ENCODE data around the gene SGSH.

Gene SGSH

DNA sequence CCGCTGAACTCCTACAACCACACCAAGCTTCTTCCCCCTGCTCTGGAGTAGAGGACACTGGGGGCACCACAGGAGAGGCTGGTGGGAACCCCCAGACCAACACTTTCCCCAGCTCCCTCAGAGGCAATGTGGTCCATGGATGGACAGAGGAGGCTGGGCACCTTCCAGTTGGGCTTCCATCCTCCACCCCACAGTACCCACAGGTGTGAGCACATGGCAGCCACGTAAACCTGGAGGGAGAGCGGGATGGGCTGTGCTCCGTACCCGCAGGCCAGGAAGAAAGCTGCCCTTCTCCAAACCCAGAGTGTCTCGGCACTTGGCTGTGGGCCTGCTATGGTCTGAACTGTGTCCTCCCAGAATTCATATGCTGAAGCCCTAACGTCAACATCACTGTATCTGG is 1.7 kb downstream of the SGSH start:
- Histone ChIP-seq H3F3A (ENCODE audit: low read depth) (no peaks in the 10 kb centered on the region), H3K36me3 (ENCODE audit: insufficient read depth, low read length) (no peaks in the 10 kb centered on the region), H3K9ac (ENCODE audit: low read depth, low read length, poor library complexity, severe bottlenecking) (no peak overlapping the region), H3K27me3 (ENCODE audit: insufficient read depth, low read length, poor library complexity, severe bottlenecking) (peaks cover 16% of the 10 kb centered on the region), H3K9me3 (ENCODE audit: insufficient read depth, low read depth, low read length) (no peaks in the 10 kb centered on the region), H3K79me2 (ENCODE audit: insufficient read depth, low read length) (no peaks in the 10 kb centered on the region), H2AFZ (ENCODE audit: low read length) (no peak overlapping the region), H3K4me2 (ENCODE audit: low read depth, low read length, poor library complexity, severe bottlenecking) (no peak overlapping the region), H3K4me3 (ENCODE audit: low read length, poor library complexity, severe bottlenecking) (no peak overlapping the region), H3K9me2 (replicated peaks; ENCODE audit: low read depth, low read length) (no peaks in the 10 kb centered on the region), H4K20me1 (ENCODE audit: insufficient read depth, low read length, poor library complexity, severe bottlenecking) (no peaks in the 10 kb centered on the region), H3K4me1 (ENCODE audit: insufficient read depth, low read length, poor library complexity, severe bottlenecking) (peaks cover 7% of the 10 kb centered on the region)
- no peak for TF ChIP-seq EZH2phosphoT487 (IDR thresholded peaks at IDR 0.05; ENCODE audit: borderline replicate concordance)
- TF ChIP-seq, protein P1, sequence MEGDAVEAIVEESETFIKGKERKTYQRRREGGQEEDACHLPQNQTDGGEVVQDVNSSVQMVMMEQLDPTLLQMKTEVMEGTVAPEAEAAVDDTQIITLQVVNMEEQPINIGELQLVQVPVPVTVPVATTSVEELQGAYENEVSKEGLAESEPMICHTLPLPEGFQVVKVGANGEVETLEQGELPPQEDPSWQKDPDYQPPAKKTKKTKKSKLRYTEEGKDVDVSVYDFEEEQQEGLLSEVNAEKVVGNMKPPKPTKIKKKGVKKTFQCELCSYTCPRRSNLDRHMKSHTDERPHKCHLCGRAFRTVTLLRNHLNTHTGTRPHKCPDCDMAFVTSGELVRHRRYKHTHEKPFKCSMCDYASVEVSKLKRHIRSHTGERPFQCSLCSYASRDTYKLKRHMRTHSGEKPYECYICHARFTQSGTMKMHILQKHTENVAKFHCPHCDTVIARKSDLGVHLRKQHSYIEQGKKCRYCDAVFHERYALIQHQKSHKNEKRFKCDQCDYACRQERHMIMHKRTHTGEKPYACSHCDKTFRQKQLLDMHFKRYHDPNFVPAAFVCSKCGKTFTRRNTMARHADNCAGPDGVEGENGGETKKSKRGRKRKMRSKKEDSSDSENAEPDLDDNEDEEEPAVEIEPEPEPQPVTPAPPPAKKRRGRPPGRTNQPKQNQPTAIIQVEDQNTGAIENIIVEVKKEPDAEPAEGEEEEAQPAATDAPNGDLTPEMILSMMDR (conservative IDR thresholded peaks at IDR 0.05; ENCODE audit: low read length): no peak

DNA sequence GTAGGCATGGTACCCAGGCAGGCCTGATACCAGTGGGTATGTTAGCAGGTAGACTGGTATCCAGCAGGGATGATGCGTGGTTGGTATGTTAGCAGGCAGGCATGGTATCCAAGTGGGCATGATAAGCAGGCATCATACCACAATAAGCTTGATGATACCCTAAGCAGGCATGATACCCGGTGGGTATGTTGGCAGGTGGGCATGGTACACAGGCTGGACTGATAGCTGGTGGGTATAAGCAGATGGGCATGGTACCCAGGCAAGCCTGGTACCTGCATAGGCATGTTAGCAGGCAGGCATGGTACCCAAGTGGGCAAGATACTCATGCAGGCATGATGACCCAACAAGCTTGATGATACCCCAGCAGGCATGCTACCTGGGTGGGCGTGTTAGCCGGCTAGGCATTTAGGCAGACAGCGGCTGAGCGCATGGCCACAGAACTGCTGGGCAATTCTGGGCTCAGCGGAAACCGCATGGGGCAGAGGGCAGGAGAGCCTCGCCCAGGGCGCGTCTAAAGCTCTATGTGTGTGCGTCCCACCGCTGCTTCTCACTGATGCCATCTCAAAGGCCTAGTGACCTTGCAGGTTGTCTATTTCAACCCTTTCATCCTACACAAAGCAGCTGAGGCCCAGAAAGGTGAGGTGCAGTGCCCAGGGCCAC is 2.3 kb downstream of the SGSH start:
- Histone ChIP-seq H3K27me3 (ENCODE audit: insufficient read depth, low read length, poor library complexity, severe bottlenecking) (peaks cover 16% of the 10 kb centered on the region), H3K79me2 (ENCODE audit: insufficient read depth, low read length) (no peaks in the 10 kb centered on the region), H3K4me1 (ENCODE audit: insufficient read depth, low read length, poor library complexity, severe bottlenecking) (peaks cover 7% of the 10 kb centered on the region), H3K4me2 (ENCODE audit: low read depth, low read length, poor library complexity, severe bottlenecking) (no peak overlapping the region), H3K9me2 (replicated peaks; ENCODE audit: low read depth, low read length) (no peaks in the 10 kb centered on the region), H3F3A (ENCODE audit: low read depth) (no peaks in the 10 kb centered on the region), H3K36me3 (ENCODE audit: insufficient read depth, low read length) (no peaks in the 10 kb centered on the region), H3K9me3 (ENCODE audit: insufficient read depth, low read depth, low read length) (no peaks in the 10 kb centered on the region), H3K4me3 (ENCODE audit: low read length, poor library complexity, severe bottlenecking) (no peak overlapping the region), H4K20me1 (ENCODE audit: insufficient read depth, low read length, poor library complexity, severe bottlenecking) (no peaks in the 10 kb centered on the region), H2AFZ (ENCODE audit: low read length) (no peak overlapping the region), H3K9ac (ENCODE audit: low read depth, low read length, poor library complexity, severe bottlenecking) (no peak overlapping the region)
- TF ChIP-seq, protein P1 (conservative IDR thresholded peaks at IDR 0.05; ENCODE audit: low read length): no peak
- TF ChIP-seq EZH2phosphoT487 (IDR thresholded peaks at IDR 0.05; ENCODE audit: borderline replicate concordance): no peak

DNA sequence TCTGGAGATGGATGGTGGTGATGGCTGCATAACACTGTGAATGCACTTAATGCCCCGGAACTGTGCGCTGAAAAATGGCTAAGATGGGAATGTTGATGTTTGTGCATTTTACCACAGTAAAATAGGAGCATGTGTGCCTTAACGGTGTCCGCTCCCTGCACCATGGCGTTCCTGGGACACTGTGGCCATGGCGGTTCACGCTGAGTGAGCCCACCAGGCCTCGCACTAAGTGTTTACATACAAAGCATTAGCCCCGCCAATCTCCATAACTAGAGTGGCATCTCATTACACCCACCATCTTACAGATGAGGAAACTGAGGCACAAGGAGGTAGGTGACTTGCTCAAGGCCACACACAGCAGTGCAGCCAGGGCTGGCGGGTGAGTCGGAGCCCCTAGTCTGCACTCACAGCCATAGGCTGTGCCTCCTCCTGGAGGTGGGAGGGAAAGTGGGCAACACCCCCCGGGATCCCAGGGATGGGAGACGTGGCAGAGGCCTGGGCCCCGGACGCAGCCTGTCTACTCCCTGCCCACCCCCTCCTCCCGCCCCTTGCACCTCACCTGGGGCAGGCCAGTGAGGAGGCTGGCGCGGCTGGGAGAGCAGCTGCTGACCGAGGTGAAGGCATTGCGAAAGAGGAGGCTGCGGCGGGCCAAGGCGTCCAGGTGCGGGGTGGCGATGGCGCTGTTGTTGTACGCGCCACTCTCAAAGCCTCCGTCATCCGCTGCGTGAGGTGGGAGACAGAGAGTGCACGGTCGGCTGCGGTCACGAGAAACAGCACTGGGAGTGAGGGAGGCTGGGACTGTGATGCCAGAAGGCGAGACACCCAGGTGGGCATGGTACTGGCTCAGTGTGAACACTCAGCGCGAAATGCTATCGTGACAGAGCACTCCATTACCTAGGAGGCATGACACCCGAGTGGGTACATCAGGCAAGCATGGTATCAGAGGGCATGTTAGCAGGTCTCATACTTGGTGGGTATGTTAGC is 3.4 kb downstream of the SGSH start:
- Histone ChIP-seq H3K36me3 (ENCODE audit: insufficient read depth, low read length) (no peaks in the 10 kb centered on the region), H3K79me2 (ENCODE audit: insufficient read depth, low read length) (no peaks in the 10 kb centered on the region), H4K20me1 (ENCODE audit: insufficient read depth, low read length, poor library complexity, severe bottlenecking) (no peaks in the 10 kb centered on the region), H3K4me1 (ENCODE audit: insufficient read depth, low read length, poor library complexity, severe bottlenecking) (peaks cover 7% of the 10 kb centered on the region), H3K9me3 (ENCODE audit: insufficient read depth, low read depth, low read length) (no peaks in the 10 kb centered on the region), H3F3A (ENCODE audit: low read depth) (no peaks in the 10 kb centered on the region), H3K9ac (ENCODE audit: low read depth, low read length, poor library complexity, severe bottlenecking) (no peak overlapping the region), H3K4me3 (ENCODE audit: low read length, poor library complexity, severe bottlenecking) (no peak overlapping the region), H2AFZ (ENCODE audit: low read length) (no peak overlapping the region), H3K4me2 (ENCODE audit: low read depth, low read length, poor library complexity, severe bottlenecking) (no peak overlapping the region), H3K9me2 (replicated peaks; ENCODE audit: low read depth, low read length) (no peaks in the 10 kb centered on the region), H3K27me3 (ENCODE audit: insufficient read depth, low read length, poor library complexity, severe bottlenecking) (peaks cover 16% of the 10 kb centered on the region)
- no peak for TF ChIP-seq EZH2phosphoT487 (IDR thresholded peaks at IDR 0.05; ENCODE audit: borderline replicate concordance)
- TF ChIP-seq, protein P1 (conservative IDR thresholded peaks at IDR 0.05; ENCODE audit: low read length): no peak
